CD8-positive, alpha-beta memory T cell (primary cell): ENCODE measurements around the gene COX17. TPM values are rescaled to one million over a fixed set of nuclear protein-coding genes. Genes with fewer than 3 reads are reported as not detected.

Experiments used
- CTCF ChIA-PET: fragments of 350-600 bp; sonication (Branson Sonifier 250); formaldehyde crosslinking; loops from one replicate; lab custom pipeline; 2021; ENCODE audit warnings: antibody characterized with exemption; lab: Charles Lee
- POLR2A ChIA-PET: fragments of 350-600 bp; sonication (Branson Sonifier 250); formaldehyde crosslinking; loops from one replicate; lab custom pipeline; 2021; ENCODE audit warnings: antibody characterized with exemption; lab: Charles Lee
- DNase-seq, 5 donors: peaks; one replicate each; pipeline versions ENCODE4 v3.0.0 to v3.0.0-alpha.2; 2020 to 2022; ENCODE audit warnings: mixed read lengths in 1 of 5
- H3K27ac ChIP-seq: one replicate; pipeline ENCODE4 v1.7.0; 2013; ENCODE audit warnings: low read depth, mild to moderate bottlenecking, low read length, moderate library complexity
- H3K27me3 ChIP-seq: 2 replicates; pipeline ENCODE4 v1.7.0; 2013; ENCODE audit warnings: low read length, mild to moderate bottlenecking; ENCODE audit not compliant: insufficient read depth, poor library complexity, severe bottlenecking
- H3K36me3 ChIP-seq: 2 replicates; pipeline ENCODE4 v1.7.0; 2013; ENCODE audit warnings: mild to moderate bottlenecking, low read length, moderate library complexity; ENCODE audit not compliant: insufficient read depth
- H3K4me1 ChIP-seq: 2 replicates; pipeline ENCODE4 v1.7.0; 2013; ENCODE audit warnings: mild to moderate bottlenecking, low read length, moderate library complexity; ENCODE audit not compliant: insufficient read depth
- H3K4me3 ChIP-seq: 2 replicates; pipeline ENCODE4 v1.7.0; 2013; ENCODE audit warnings: mild to moderate bottlenecking, low read length
- H3K9me3 ChIP-seq: 2 replicates; pipeline ENCODE4 v1.7.0; 2013; ENCODE audit warnings: mild to moderate bottlenecking, low read length
- H3K27ac Mint-ChIP-seq, 8 donors: one replicate each; pipeline ENCODE4 v1.8.0; 2020 to 2021; ENCODE audit warnings: mixed read lengths in 8 of 8, mild to moderate bottlenecking in 6 of 8, inconsistent platforms in 3 of 8, moderate library complexity in 3 of 8
- H3K27me3 Mint-ChIP-seq, 2 donors: one replicate each; pipeline ENCODE4 v1.8.0; 2020 to 2021; ENCODE audit warnings: mixed read lengths in 2 of 2, mild to moderate bottlenecking in 1 of 2, moderate library complexity in 1 of 2
- H3K36me3 Mint-ChIP-seq, 3 donors: one replicate each; pipeline ENCODE4 v1.8.0; 2020 to 2021; ENCODE audit warnings: mixed read lengths in 3 of 3, inconsistent platforms in 1 of 3, mild to moderate bottlenecking in 1 of 3
- H3K4me1 Mint-ChIP-seq, 3 donors: one replicate each; pipeline ENCODE4 v1.8.0; 2020 to 2021; ENCODE audit warnings: mixed read lengths in 3 of 3, inconsistent platforms in 1 of 3, mild to moderate bottlenecking in 1 of 3
- H3K4me3 Mint-ChIP-seq, 7 donors: one replicate each; pipeline ENCODE4 v1.8.0; 2020 to 2021; ENCODE audit warnings: mixed read lengths in 7 of 7, mild to moderate bottlenecking in 6 of 7, moderate library complexity in 4 of 7, inconsistent platforms in 2 of 7
- H3K9me3 Mint-ChIP-seq, 5 donors: one replicate each; pipeline ENCODE4 v1.8.0; 2020 to 2022; ENCODE audit warnings: mixed read lengths in 5 of 5, mild to moderate bottlenecking in 3 of 5, moderate library complexity in 2 of 5, inconsistent platforms in 1 of 5
- polyA plus RNA-seq: library from polyadenylated mRNA; unstranded; fragments of 300-500 nt; fragmentation: Illumina TruSeq; gene quantifications from one replicate; pipeline ENCODE4 v1.2.3, GENCODE V29; 2021
- total RNA-seq, 2 experiments: library from RNA; stranded (reverse); gene quantifications; one replicate each; pipeline ENCODE4 v1.2.3, GENCODE V29; 2021

The COX17 gene
- total and polyA plus RNA-seq, 3 experiments from 2014 or later, result 82.4 to 108 (median 105) TPM

DNA sequence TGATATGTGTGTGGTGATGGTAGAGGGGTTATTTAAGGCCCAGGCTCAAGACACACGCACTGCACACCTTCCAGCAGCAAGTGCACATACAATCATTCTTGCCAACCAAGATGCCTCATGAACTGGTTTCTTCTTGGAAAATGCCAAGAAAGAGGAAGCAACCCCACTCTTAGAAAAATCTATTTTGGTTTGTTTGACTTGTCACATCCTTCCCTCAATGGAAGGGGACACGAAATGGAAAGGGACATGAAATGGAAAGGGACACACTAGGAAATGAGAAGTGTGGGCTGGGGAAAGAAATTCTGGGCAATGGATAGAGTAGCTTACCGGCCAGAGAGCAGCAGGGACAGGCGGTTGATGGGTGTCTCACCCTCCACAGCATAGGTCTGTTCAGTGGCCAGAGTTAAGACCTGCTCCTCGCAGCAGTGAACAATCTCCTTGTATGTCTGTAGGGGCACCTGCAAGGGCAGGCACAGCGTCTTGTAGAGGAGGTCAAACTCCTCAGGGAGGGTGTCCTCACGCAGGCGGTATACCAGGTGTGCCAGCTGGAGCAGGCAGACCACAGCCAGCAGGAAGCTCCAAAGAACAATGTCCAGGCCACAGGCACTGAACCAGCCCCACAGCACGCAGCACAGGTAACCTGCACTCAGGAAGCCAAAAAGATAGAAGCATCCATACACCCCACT, 17.5 kb downstream of the COX17 start:
- Histone ChIP-seq H3K4me1 (no peaks in the 10 kb centered on the region), H3K9me3 (no peaks in the 10 kb centered on the region), H3K36me3 (no peaks in the 10 kb centered on the region), H3K27me3 (no peaks in the 10 kb centered on the region), H3K4me3 (no peak overlapping the region), H3K27ac (no peak overlapping the region)
- ChIA-PET CTCF (no interaction called here), POLR2A (no interaction called here)
- Mint-ChIP-seq H3K4me3 (no peak overlapping the region), H3K27ac (no peak overlapping the region), H3K4me1 (no peaks in the 10 kb centered on the region), H3K9me3 (no peaks in the 10 kb centered on the region), H3K27me3 (peaks cover 0 to 1% of the 10 kb centered on the region in 2 donors), H3K36me3 (peaks cover 8 to 20% (median 13%) of the 10 kb centered on the region in 3 donors)
- DNase-seq, result no peak

DNA sequence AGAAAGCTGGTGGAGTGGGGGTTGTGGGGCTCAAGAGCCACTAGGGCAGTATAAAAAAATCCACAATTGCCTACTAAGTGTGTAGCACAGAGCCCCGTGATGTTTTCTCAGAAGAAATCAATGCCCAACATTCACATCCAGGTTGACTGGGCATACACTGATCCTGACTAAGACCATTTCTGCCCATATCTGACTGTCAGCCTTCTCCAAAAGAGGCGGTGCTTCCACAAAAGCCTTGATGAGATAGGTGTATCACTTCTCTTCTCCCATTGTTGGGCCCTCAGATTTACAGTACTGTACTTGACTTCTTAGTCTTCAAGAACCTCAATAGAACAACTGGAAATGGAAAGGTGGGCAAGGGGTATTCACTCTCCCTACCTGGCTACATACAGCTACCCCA, 18.2 kb downstream of the COX17 start:
- H3K36me3 ChIP-seq, result no peaks in the 10 kb centered on the region

DNA sequence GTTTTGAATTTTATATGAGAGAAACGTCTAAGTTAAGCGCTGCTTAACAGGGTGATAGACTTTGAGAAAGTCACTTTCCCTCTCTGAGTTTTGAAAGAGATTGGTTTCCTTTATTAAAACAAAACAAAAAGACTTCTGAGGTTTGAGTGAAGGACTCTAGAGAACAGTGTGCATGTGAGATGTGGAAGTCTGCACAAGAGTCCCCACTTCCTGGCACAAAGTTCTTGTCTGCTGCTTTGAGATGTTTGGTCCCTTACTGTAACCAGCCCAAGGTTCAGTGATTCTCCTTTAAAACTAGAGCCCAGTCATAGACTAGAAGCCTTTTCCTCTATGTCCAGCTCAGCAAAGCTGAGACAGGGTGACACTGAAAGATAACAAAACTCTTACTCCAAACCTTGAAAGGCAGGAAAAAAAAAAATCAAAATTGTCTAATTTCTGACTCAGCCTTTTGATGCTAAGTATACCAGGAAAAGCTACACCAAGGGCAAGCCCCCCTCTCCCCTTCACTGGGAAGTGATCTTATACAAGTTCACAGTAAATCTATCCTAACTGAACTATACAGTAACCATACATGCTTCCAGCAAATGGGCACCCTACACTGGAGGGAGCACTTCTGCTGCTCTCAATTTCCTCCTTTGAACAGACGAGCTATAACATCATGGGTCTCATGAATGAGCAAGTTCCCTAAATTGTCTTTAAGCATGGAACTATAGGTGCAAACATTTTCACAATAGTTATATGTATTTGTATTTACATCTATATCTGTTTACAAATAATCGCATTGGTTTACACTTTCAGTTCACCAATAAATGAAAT, 19.1 kb downstream of the COX17 start:
- Histone ChIP-seq H3K9me3 (no peaks in the 10 kb centered on the region), H3K27ac (no peak overlapping the region), H3K27me3 (no peaks in the 10 kb centered on the region), H3K4me1 (no peaks in the 10 kb centered on the region), H3K4me3 (no peak overlapping the region), H3K36me3 (no peaks in the 10 kb centered on the region)
- H3K27ac Mint-ChIP-seq, result peak overlapping the region in 1 of 8 donors; percentile 14
- H3K27me3 Mint-ChIP-seq, result peaks cover 0 to 1% of the 10 kb centered on the region in 2 donors
- H3K4me3 Mint-ChIP-seq, result no peak overlapping the region
- no peaks in the 10 kb centered on the region for H3K4me1 Mint-ChIP-seq
- DNase-seq, result no peak
- POLR2A ChIA-PET, result no interaction called here
- no peaks in the 10 kb centered on the region for H3K9me3 Mint-ChIP-seq
- CTCF ChIA-PET, result no interaction called here
- H3K36me3 Mint-ChIP-seq, result peaks cover 8 to 21% (median 13%) of the 10 kb centered on the region in 3 donors

More for the DNA sequence above, 18.2 kb downstream of the COX17 start:
- ChIA-PET POLR2A (interaction anchor here (0.7 kb wide), 1 partner anchor 160 kb away, joined by 8 read pairs; no protein-coding TSS in a partner anchor), CTCF (no interaction called here)
- H3K9me3 ChIP-seq, result no peaks in the 10 kb centered on the region
- H3K4me3 Mint-ChIP-seq, result no peak overlapping the region
- H3K9me3 Mint-ChIP-seq, result no peaks in the 10 kb centered on the region
- H3K27ac ChIP-seq, result no peak overlapping the region
- DNase-seq, result no peak
- no peaks in the 10 kb centered on the region for H3K4me1 Mint-ChIP-seq
- peaks cover 0 to 1% of the 10 kb centered on the region in 2 donors for H3K27me3 Mint-ChIP-seq
- no peaks in the 10 kb centered on the region for H3K27me3 ChIP-seq
- no peaks in the 10 kb centered on the region for H3K4me1 ChIP-seq
- no peak overlapping the region for H3K27ac Mint-ChIP-seq
- no peak overlapping the region for H3K4me3 ChIP-seq
- H3K36me3 Mint-ChIP-seq, result peaks cover 8 to 21% (median 13%) of the 10 kb centered on the region in 3 donors

DNA sequence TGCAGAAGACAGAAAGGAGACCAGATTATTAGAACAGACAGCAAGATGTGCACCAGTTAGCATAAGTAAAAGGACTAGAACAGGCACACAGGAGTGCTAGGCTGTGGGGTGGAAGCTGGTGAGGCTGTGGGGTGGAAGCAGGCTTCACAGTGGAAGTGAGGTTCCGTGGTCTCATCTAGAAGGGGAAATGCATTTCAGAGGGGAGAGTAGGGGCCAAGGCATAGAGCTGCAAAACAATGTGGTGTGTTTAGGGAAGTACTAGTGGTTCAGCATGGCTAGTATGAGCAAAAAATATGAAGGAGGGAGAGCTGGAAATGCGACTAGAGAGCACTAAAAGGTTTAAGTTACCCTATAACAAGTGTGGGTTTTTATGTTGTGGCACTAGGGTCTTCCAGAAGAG, 23.3 kb downstream of the COX17 start:
- H3K27ac ChIP-seq, result no peak overlapping the region
- Mint-ChIP-seq H3K9me3 (no peaks in the 10 kb centered on the region), H3K36me3 (peaks cover 8 to 26% (median 17%) of the 10 kb centered on the region in 3 donors), H3K27ac (no peak overlapping the region), H3K27me3 (peaks cover 0 to 2% of the 10 kb centered on the region in 2 donors), H3K4me3 (no peak overlapping the region), H3K4me1 (no peaks in the 10 kb centered on the region)
- CTCF ChIA-PET, result no interaction called here
- no peak overlapping the region for H3K4me3 ChIP-seq
- H3K27me3 ChIP-seq, result no peaks in the 10 kb centered on the region
- POLR2A ChIA-PET, result no interaction called here
- no peaks in the 10 kb centered on the region for H3K9me3 ChIP-seq
- no peak for DNase-seq
- peaks cover 2% of the 10 kb centered on the region for H3K36me3 ChIP-seq
- no peaks in the 10 kb centered on the region for H3K4me1 ChIP-seq

DNA sequence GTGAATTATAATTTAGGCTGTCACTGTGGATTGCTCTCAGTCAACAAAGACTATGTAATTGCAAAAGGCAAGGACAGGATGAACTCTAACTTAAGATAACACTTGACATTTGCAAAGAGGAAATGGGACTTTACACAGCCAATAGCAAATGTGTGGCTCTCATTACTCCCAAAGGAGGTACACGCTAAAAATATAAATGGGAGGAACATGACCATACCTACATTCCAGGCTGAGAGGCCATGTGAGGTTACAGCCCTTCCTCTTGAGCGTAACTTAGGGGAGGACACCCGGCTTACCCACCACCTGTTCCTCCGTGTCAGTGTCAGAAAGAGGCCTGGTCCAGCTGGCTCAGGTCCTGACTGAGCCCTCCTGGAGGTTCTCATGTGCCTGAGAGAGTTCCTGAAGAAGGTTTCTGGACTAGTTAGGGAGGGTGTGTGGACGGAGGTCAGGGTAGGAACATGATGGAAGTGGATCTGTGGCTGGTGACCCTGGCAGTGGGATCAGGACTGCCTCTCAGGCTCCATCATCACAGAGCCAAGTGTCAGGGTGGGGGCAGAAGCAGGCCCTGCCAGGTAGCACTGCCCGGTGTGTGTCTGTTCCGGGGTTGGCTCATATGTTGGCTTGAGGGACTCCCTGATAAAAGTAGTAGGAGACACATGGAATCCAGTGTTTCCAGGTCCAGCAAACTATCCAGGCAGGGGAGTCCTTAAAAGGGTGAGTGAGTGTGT, 24.7 kb downstream of the COX17 start:
- Histone ChIP-seq H3K27ac (no peak overlapping the region), H3K36me3 (peaks cover 7% of the 10 kb centered on the region), H3K9me3 (no peaks in the 10 kb centered on the region), H3K4me1 (no peaks in the 10 kb centered on the region), H3K4me3 (no peak overlapping the region), H3K27me3 (no peaks in the 10 kb centered on the region)
- ChIA-PET POLR2A (no interaction called here), CTCF (no interaction called here)
- Mint-ChIP-seq H3K4me3 (no peak overlapping the region), H3K27me3 (peaks cover 0 to 2% of the 10 kb centered on the region in 2 donors), H3K9me3 (no peaks in the 10 kb centered on the region), H3K27ac (no peak overlapping the region), H3K4me1 (no peaks in the 10 kb centered on the region), H3K36me3 (peaks cover 8 to 33% (median 17%) of the 10 kb centered on the region in 3 donors)
- DNase-seq, result no peak

DNA sequence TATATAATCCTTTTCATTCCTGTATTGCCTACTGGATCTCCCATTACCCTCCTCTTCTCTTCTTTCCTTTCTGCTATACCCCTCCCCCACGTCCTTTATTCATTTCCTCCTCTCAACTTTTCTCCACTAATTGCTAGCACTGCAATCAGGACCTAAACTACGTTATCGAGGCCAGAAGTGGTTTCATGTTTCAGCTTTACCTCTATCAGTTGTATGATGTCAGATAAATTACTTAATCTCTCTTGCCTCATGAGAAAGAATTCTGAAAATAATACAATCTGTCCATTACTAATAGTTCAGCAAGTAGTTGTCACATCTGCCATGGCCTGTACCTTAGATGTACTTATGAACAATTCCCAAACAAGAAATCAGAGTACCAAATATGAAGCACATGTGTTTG, 27.4 kb downstream of the COX17 start:
- Mint-ChIP-seq H3K4me1 (no peaks in the 10 kb centered on the region), H3K36me3 (peaks cover 6 to 49% (median 16%) of the 10 kb centered on the region in 3 donors), H3K27me3 (peaks cover 0 to 2% of the 10 kb centered on the region in 2 donors), H3K4me3 (no peak overlapping the region), H3K9me3 (no peaks in the 10 kb centered on the region), H3K27ac (peak overlapping the region in 1 of 8 donors; percentile 89)
- Histone ChIP-seq H3K27me3 (no peaks in the 10 kb centered on the region), H3K36me3 (peaks cover 7% of the 10 kb centered on the region), H3K4me1 (no peaks in the 10 kb centered on the region), H3K27ac (no peak overlapping the region), H3K9me3 (no peaks in the 10 kb centered on the region), H3K4me3 (no peak overlapping the region)
- CTCF ChIA-PET, result no interaction called here
- POLR2A ChIA-PET, result no interaction called here
- no peak for DNase-seq

DNA sequence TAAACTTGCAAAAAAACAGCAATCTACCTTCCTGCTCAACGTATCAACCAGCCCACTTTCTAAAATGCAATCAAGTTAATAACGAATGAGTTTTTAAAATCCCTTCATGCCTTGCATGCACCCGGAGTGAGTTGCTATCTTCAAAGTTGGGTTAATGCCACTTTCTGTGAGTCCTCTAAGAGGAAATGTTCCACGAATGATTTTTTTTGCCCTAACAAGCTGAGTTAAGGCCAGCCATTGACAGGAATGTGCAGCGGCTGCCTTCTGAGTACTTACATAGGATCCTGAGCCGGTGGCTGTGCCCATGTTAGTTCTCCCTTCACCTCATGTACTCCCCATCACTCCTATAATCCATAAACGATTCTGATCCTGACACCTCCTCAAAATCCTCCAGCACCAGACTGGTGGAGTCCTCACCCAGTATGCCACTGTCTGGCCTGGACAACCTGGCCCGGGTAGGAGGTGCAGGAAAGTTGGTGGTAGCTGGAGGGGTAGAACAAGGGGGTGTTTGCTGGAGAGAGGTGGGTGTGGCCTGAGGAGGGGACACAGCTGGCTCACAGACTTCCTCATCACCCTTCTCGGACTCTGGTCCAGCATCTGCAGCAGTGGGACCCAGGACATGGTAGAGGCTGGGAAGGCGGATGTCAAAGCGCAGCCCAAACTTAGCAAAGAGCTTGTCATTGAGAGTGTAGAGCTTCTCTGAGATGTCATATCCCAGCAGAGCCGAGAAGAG, 29.2 kb downstream of the COX17 start:
- Mint-ChIP-seq H3K4me3 (no peak overlapping the region), H3K4me1 (no peaks in the 10 kb centered on the region), H3K27me3 (peaks cover 0 to 2% of the 10 kb centered on the region in 2 donors), H3K27ac (no peak overlapping the region), H3K9me3 (no peaks in the 10 kb centered on the region), H3K36me3 (peaks cover 6 to 61% (median 23%) of the 10 kb centered on the region in 3 donors)
- ChIA-PET POLR2A (no interaction called here), CTCF (no interaction called here)
- DNase-seq, result no peak
- Histone ChIP-seq H3K9me3 (no peaks in the 10 kb centered on the region), H3K27ac (no peak overlapping the region), H3K4me3 (no peak overlapping the region), H3K27me3 (no peaks in the 10 kb centered on the region), H3K36me3 (peaks cover 7% of the 10 kb centered on the region), H3K4me1 (no peaks in the 10 kb centered on the region)
